RWPE2 (cell line): ENCODE results near the gene RERE.

Experiments used
- ATAC-seq: fragments of 200-7000 bp; cut with Tn5 transposase; 3 replicates; pipeline ENCODE4 v1.9.1; 2021; ENCODE audit warnings: low read depth
- DNase-seq: peaks from one replicate; pipeline ENCODE4 v3.0.0-alpha.2; 2020; ENCODE audit warnings: low spot score
- H3K27ac ChIP-seq: fragments of 450-650 bp; 2 replicates; pipeline ENCODE4 v1.5.1; 2017; ENCODE audit warnings: mild to moderate bottlenecking; ENCODE audit not compliant: poor library complexity, severe bottlenecking
- H3K27me3 ChIP-seq: fragments of 250-450 bp; sonication (Bioruptor Pico); 2 replicates; pipeline ENCODE4 v1.5.1; 2021; ENCODE audit warnings: mild to moderate bottlenecking, moderate library complexity; ENCODE audit not compliant: insufficient read depth, poor library complexity, severe bottlenecking
- H3K36me3 ChIP-seq: fragments of 250-450 bp; sonication (Bioruptor Pico); 2 replicates; pipeline ENCODE4 v1.5.1; 2020; ENCODE audit warnings: low read depth, mild to moderate bottlenecking, moderate library complexity
- H3K4me1 ChIP-seq: fragments of 250-450 bp; sonication (Bioruptor Pico); 2 replicates; pipeline ENCODE4 v1.5.1; 2021; ENCODE audit warnings: mild to moderate bottlenecking, moderate library complexity; ENCODE audit not compliant: insufficient read depth, poor library complexity, severe bottlenecking
- H3K4me3 ChIP-seq: fragments of 250-450 bp; sonication (Bioruptor Pico); 2 replicates; pipeline ENCODE4 v1.5.1; 2021; ENCODE audit warnings: mild to moderate bottlenecking, moderate library complexity; ENCODE audit not compliant: severe bottlenecking
- H3K9me3 ChIP-seq: fragments of 250-450 bp; sonication (Bioruptor Pico); 2 replicates; pipeline ENCODE4 v1.5.1; 2021; ENCODE audit warnings: mild to moderate bottlenecking, moderate library complexity; ENCODE audit not compliant: severe bottlenecking
- TF ChIP-seq, protein P1 (sequence below): fragments of 450-650 bp; IDR thresholded peaks from one replicate; pipeline ENCODE4 v1.5.1; 2017; ENCODE audit warnings: mild to moderate bottlenecking, moderate library complexity; ENCODE audit not compliant: poor library complexity, severe bottlenecking

The RERE gene

GRCh38 chr1:8435569-8436071 is 381.8 kb downstream of the RERE start:
- Histone ChIP-seq H3K27me3 (no peaks in the 10 kb centered on the region), H3K27ac (no peak overlapping the region), H3K9me3 (no peaks in the 10 kb centered on the region), H3K36me3 (peaks cover 3% of the 10 kb centered on the region; the same call in 1 of the 2 replicates), H3K4me3 (no peak overlapping the region), H3K4me1 (no peaks in the 10 kb centered on the region)
- no peak for ATAC-seq
- TF ChIP-seq, protein P1, sequence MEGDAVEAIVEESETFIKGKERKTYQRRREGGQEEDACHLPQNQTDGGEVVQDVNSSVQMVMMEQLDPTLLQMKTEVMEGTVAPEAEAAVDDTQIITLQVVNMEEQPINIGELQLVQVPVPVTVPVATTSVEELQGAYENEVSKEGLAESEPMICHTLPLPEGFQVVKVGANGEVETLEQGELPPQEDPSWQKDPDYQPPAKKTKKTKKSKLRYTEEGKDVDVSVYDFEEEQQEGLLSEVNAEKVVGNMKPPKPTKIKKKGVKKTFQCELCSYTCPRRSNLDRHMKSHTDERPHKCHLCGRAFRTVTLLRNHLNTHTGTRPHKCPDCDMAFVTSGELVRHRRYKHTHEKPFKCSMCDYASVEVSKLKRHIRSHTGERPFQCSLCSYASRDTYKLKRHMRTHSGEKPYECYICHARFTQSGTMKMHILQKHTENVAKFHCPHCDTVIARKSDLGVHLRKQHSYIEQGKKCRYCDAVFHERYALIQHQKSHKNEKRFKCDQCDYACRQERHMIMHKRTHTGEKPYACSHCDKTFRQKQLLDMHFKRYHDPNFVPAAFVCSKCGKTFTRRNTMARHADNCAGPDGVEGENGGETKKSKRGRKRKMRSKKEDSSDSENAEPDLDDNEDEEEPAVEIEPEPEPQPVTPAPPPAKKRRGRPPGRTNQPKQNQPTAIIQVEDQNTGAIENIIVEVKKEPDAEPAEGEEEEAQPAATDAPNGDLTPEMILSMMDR = no peak
- DNase-seq = no peak

- Histone ChIP-seq H3K9me3 (no peaks in the 10 kb centered on the region), H3K4me3 (no peak overlapping the region), H3K36me3 (peaks cover 3% of the 10 kb centered on the region; the same call in 1 of the 2 replicates), H3K27me3 (no peaks in the 10 kb centered on the region), H3K27ac (no peak overlapping the region), H3K4me1 (no peaks in the 10 kb centered on the region)
- ATAC-seq (no peak), DNase-seq (no peak)
- TF ChIP-seq, protein P1 = no peak
Observed at GRCh38 chr1:8434101-8434500, 383.3 kb downstream of the RERE start.

GRCh38 chr1:8431784-8432183 is 385.7 kb downstream of the RERE start:
- H3K4me1 ChIP-seq = no peaks in the 10 kb centered on the region
- ATAC-seq = no peak
- H3K9me3 ChIP-seq = no peaks in the 10 kb centered on the region
- H3K4me3 ChIP-seq = no peak overlapping the region
- no peak overlapping the region for H3K27ac ChIP-seq
- H3K36me3 ChIP-seq = peaks cover 3% of the 10 kb centered on the region; the same call in 1 of the 2 replicates
- H3K27me3 ChIP-seq = no peaks in the 10 kb centered on the region
- DNase-seq = no peak
- TF ChIP-seq, protein P1 = no peak

DNA sequence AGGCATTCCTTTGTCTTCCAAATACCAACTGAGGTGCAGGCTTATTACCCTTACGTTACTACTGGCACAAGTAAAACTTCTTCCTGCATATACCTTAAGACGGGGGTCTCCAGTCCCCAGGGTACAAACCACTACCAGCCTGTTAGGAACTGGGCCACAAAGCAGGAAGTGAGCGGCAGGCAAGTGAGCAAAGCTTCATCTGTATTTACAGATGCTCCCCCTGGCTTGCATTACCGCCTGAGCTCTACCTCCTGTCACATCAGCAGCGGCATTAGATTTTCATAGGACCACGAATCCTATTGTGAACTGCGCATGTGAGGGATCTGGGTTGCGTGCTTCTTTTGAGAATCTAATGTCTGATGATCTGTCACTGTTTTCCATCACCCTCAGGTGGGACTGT is 386.4 kb downstream of the RERE start:
- ATAC-seq = no peak
- H3K4me3 ChIP-seq = no peak overlapping the region
- H3K27ac ChIP-seq = no peak overlapping the region
- TF ChIP-seq, protein P1 = no peak
- DNase-seq = no peak
- H3K9me3 ChIP-seq = no peaks in the 10 kb centered on the region
- H3K4me1 ChIP-seq = no peaks in the 10 kb centered on the region
- H3K36me3 ChIP-seq = no peaks in the 10 kb centered on the region
- no peaks in the 10 kb centered on the region for H3K27me3 ChIP-seq

- ATAC-seq (no peak), DNase-seq (no peak)
- Histone ChIP-seq H3K36me3 (no peaks in the 10 kb centered on the region), H3K27ac (no peak overlapping the region), H3K4me1 (no peaks in the 10 kb centered on the region), H3K4me3 (no peak overlapping the region), H3K27me3 (no peaks in the 10 kb centered on the region), H3K9me3 (no peaks in the 10 kb centered on the region)
- TF ChIP-seq, protein P1 = no peak
Observed at GRCh38 chr1:8430476-8430875, 387.0 kb downstream of the RERE start.
